Peyer's patch (tissue), 4 donors: Measurements from ENCODE around the gene GALNT8. TPM values are rescaled to one million over a fixed set of nuclear protein-coding genes. Genes with fewer than 3 reads are reported as not detected.

Source experiments
- DNase-seq, 3 donors: peaks; one replicate each; pipeline ENCODE4 v3.0.0-alpha.2; 2017 to 2019
- H3K27ac ChIP-seq, 4 donors: fragments of 200-600 bp; sonication (generic); one replicate each; pipeline ENCODE4 v1.5.1; 2016 to 2019
- H3K27me3 ChIP-seq, 2 donors: fragments of 200-600 bp; sonication (generic); one replicate each; pipeline ENCODE4 v1.5.1; 2019
- H3K36me3 ChIP-seq, 3 donors: fragments of 200-600 bp; sonication (generic); one replicate each; pipeline ENCODE4 v1.5.1; 2016 to 2019
- H3K4me1 ChIP-seq, 4 donors: fragments of 200-600 bp; sonication (generic); one replicate each; pipeline ENCODE4 v1.5.1; 2016 to 2019
- H3K4me3 ChIP-seq, 4 donors: fragments of 200-600 bp; sonication (generic); 1 replicate in 3 of 4; 2 replicates in 1 of 4; pipeline ENCODE4 v1.5.1; 2016 to 2019; ENCODE audit warnings: mild to moderate bottlenecking in 1 of 4
- H3K9me3 ChIP-seq, 4 donors: fragments of 200-600 bp; sonication (generic); one replicate each; pipeline ENCODE4 v1.5.1; 2016 to 2019; ENCODE audit warnings: mild to moderate bottlenecking in 1 of 4
- POLR2A ChIP-seq, 2 donors: fragments of 450-650 bp; IDR thresholded peaks; one replicate each; pipeline ENCODE4 v1.5.1; 2017; ENCODE audit warnings: antibody characterized with exemption in 2 of 2, mild to moderate bottlenecking in 2 of 2, moderate library complexity in 2 of 2
- total RNA-seq, 4 donors: library from RNA; depleted of rRNA; stranded (reverse); fragments of >200 nt; gene quantifications; one replicate each; pipeline ENCODE4 v1.1.0, GENCODE V29; 2016
- TF ChIP-seq, protein P1 (sequence below), 6 experiments: fragments of 450-650 bp in 4 of 6; fragments of 200-600 bp in 2 of 6; sonication (generic) in 1 of 6; IDR thresholded peaks; one replicate each; pipeline ENCODE4 v1.5.1; 2017 to 2019; ENCODE audit warnings: antibody characterized with exemption in 6 of 6, mild to moderate bottlenecking in 3 of 6, moderate library complexity in 1 of 6

GALNT8 gene
- total RNA-seq, 4 donors from 2014 or later: 17.7 to 58.6 (median 31.5) TPM

DNA sequence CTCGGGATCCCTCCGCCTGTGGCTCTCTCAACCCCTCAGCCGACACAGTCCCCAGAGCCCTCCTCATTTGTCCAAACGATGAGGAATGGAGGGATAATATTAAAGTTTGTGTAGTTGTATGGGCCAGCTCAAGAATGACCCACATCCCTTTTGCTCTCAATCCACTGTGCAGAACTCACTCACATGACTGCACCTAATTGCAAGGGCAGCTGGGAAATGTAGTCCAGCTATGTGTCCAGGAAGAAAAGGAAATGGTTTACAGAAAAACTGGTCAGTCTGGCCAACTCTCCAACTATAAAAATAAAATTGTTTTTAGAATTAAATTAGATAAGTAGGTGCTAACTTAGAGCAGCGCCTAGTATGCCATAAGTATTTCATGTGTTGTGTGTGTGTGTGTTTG, 66.6 kb downstream of the GALNT8 start:
- Histone ChIP-seq H3K4me3 (no peak overlapping the region), H3K27ac (no peak overlapping the region), H3K4me1 (no peaks in the 10 kb centered on the region), H3K27me3 (no peaks in the 10 kb centered on the region), H3K36me3 (no peaks in the 10 kb centered on the region), H3K9me3 (no peaks in the 10 kb centered on the region)
- TF ChIP-seq, protein P1, sequence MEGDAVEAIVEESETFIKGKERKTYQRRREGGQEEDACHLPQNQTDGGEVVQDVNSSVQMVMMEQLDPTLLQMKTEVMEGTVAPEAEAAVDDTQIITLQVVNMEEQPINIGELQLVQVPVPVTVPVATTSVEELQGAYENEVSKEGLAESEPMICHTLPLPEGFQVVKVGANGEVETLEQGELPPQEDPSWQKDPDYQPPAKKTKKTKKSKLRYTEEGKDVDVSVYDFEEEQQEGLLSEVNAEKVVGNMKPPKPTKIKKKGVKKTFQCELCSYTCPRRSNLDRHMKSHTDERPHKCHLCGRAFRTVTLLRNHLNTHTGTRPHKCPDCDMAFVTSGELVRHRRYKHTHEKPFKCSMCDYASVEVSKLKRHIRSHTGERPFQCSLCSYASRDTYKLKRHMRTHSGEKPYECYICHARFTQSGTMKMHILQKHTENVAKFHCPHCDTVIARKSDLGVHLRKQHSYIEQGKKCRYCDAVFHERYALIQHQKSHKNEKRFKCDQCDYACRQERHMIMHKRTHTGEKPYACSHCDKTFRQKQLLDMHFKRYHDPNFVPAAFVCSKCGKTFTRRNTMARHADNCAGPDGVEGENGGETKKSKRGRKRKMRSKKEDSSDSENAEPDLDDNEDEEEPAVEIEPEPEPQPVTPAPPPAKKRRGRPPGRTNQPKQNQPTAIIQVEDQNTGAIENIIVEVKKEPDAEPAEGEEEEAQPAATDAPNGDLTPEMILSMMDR (IDR thresholded peaks at IDR 0.05): no peak
- no peak for TF ChIP-seq POLR2A (IDR thresholded peaks at IDR 0.05)
- no peak for DNase-seq

- Histone ChIP-seq H3K27me3 (no peaks in the 10 kb centered on the region), H3K4me3 (no peak overlapping the region), H3K27ac (no peak overlapping the region), H3K36me3 (no peaks in the 10 kb centered on the region), H3K9me3 (no peaks in the 10 kb centered on the region), H3K4me1 (no peaks in the 10 kb centered on the region)
- TF ChIP-seq, protein P1 (IDR thresholded peaks at IDR 0.05): no peak
- no peak for TF ChIP-seq POLR2A (IDR thresholded peaks at IDR 0.05)
- DNase-seq: no peak
Measured at GRCh38 chr12:4787965-4788364, 67.8 kb downstream of the GALNT8 start.

GRCh38 chr12:4789776-4790175, 69.6 kb downstream of the GALNT8 start:
- Histone ChIP-seq H3K4me1 (no peaks in the 10 kb centered on the region), H3K27ac (no peak overlapping the region), H3K36me3 (no peaks in the 10 kb centered on the region), H3K9me3 (no peaks in the 10 kb centered on the region), H3K4me3 (no peak overlapping the region), H3K27me3 (no peaks in the 10 kb centered on the region)
- TF ChIP-seq POLR2A (IDR thresholded peaks at IDR 0.05): no peak
- TF ChIP-seq, protein P1 (IDR thresholded peaks at IDR 0.05): no peak
- DNase-seq: no peak

DNA sequence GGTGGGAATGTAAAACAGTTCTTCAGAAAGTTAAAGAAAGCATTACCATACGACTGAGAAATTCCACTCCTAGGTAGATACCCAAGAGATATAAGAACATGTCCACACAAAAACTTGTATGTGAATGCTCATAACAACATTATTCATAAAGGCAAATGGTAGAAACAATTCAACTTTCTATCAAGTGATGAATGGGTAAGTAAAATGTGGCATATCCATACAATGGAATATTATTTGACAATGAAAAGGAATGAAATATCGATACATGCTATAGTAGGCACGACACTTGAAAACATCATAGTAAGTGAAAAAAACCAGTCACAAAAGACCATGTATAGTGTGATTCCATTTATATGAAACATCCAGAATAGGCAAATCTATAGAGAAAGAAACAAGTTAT, 71.3 kb downstream of the GALNT8 start:
- DNase-seq: no peak
- Histone ChIP-seq H3K4me1 (no peaks in the 10 kb centered on the region), H3K27me3 (no peaks in the 10 kb centered on the region), H3K36me3 (no peaks in the 10 kb centered on the region), H3K4me3 (no peak overlapping the region), H3K27ac (no peak overlapping the region), H3K9me3 (no peaks in the 10 kb centered on the region)
- TF ChIP-seq POLR2A (IDR thresholded peaks at IDR 0.05): no peak
- TF ChIP-seq, protein P1 (IDR thresholded peaks at IDR 0.05): no peak

GRCh38 chr12:4794491-4794890, 74.3 kb downstream of the GALNT8 start:
- H3K4me1 ChIP-seq: no peaks in the 10 kb centered on the region
- H3K4me3 ChIP-seq: no peak overlapping the region
- TF ChIP-seq, protein P1 (IDR thresholded peaks at IDR 0.05): no peak
- no peak for TF ChIP-seq POLR2A (IDR thresholded peaks at IDR 0.05)
- no peak for DNase-seq
- H3K27ac ChIP-seq: no peak overlapping the region
- H3K36me3 ChIP-seq: no peaks in the 10 kb centered on the region
- H3K27me3 ChIP-seq: no peaks in the 10 kb centered on the region
- H3K9me3 ChIP-seq: no peaks in the 10 kb centered on the region

GRCh38 chr12:4796216-4796615, 76.0 kb downstream of the GALNT8 start:
- no peak overlapping the region for H3K27ac ChIP-seq
- no peaks in the 10 kb centered on the region for H3K9me3 ChIP-seq
- no peaks in the 10 kb centered on the region for H3K27me3 ChIP-seq
- TF ChIP-seq, protein P1 (IDR thresholded peaks at IDR 0.05): no peak
- TF ChIP-seq POLR2A (IDR thresholded peaks at IDR 0.05): no peak
- no peak overlapping the region for H3K4me3 ChIP-seq
- no peaks in the 10 kb centered on the region for H3K4me1 ChIP-seq
- no peak for DNase-seq
- no peaks in the 10 kb centered on the region for H3K36me3 ChIP-seq
